Muscle of leg (tissue), 11 donors: ENCODE results near the gene LIN37. TPM values are rescaled to one million over a fixed set of nuclear protein-coding genes. Genes with fewer than 3 reads are reported as not detected.

Source experiments
- DNase-seq: peaks from one replicate; pipeline ENCODE4 v3.0.0; 2013
- H3K27ac ChIP-seq: one replicate; pipeline ENCODE4 v1.5.1; 2013; ENCODE audit warnings: mild to moderate bottlenecking, low read length, control low read depth
- H3K27me3 ChIP-seq: one replicate; pipeline ENCODE4 v1.6.1; 2013; ENCODE audit warnings: low read length; ENCODE audit not compliant: control insufficient read depth, insufficient read depth
- H3K36me3 ChIP-seq: one replicate; pipeline ENCODE4 v1.6.1; 2013; ENCODE audit warnings: low read length; ENCODE audit not compliant: control insufficient read depth, insufficient read depth
- H3K4me1 ChIP-seq: one replicate; pipeline ENCODE4 v1.6.1; 2013; ENCODE audit warnings: low read length; ENCODE audit not compliant: control insufficient read depth, insufficient read depth
- H3K4me3 ChIP-seq: one replicate; pipeline ENCODE4 v1.5.1; 2013; ENCODE audit warnings: low read length, control low read depth
- H3K9me3 ChIP-seq: replicated peaks from 2 replicates; pipeline ENCODE4 v1.6.1; 2013; ENCODE audit warnings: low read depth, low read length; ENCODE audit not compliant: control insufficient read depth
- WGBS: methylation state at CpG from one replicate; pipeline ENCODE4 v1.1.5; 2013; ENCODE audit warnings: missing lambda C conversion rate; ENCODE audit not compliant: insufficient coverage; 5-methylcytosine and 5-hydroxymethylcytosine counted together
- polyA plus RNA-seq, 8 donors: library from polyadenylated mRNA; unstranded; fragments of 120-200 nt; gene quantifications; one replicate each; pipeline versions ENCODE4 v1.2.1 to v1.2.3, GENCODE V29; 2013; ENCODE audit warnings: inconsistent platforms in 1 of 8, low replicate concordance in 1 of 8; ENCODE audit not compliant: insufficient read length in 8 of 8, insufficient read depth in 1 of 8
- total RNA-seq: library from RNA; stranded (reverse); fragments of 120-200 nt; gene quantifications from one replicate; pipeline ENCODE4 v1.2.4, GENCODE V29; 2013

LIN37 gene
- total and polyA plus RNA-seq, 9 donors: 9.2 to 12.8 (median 10.3) TPM

DNA sequence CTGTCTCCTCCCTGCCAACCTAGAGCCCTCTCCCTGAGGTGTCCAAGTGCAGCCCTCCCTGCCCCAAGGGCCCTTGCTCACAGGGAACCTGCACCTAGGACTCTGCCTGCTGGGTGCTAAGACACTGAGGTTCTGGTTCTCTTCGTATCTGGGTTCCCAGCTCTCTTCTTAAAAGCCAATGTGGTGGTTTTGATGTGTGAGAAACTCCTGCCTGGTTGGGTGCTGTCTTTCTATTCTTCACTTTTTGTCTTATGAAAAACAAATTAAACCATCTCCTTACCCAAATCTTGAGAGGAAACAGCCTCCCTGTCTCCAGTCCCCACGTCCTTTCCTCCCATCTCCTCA, 34.9 kb upstream of the LIN37 start:
- 25% methylated on average over 1 of the region's 2 CpGs for WGBS
- H3K9me3 ChIP-seq: no peaks in the 10 kb centered on the region
- no peak overlapping the region for H3K4me3 ChIP-seq
- no peaks in the 10 kb centered on the region for H3K36me3 ChIP-seq
- peaks cover 8% of the 10 kb centered on the region for H3K4me1 ChIP-seq
- no peaks in the 10 kb centered on the region for H3K27me3 ChIP-seq
- no peak for DNase-seq
- no peak overlapping the region for H3K27ac ChIP-seq

DNA sequence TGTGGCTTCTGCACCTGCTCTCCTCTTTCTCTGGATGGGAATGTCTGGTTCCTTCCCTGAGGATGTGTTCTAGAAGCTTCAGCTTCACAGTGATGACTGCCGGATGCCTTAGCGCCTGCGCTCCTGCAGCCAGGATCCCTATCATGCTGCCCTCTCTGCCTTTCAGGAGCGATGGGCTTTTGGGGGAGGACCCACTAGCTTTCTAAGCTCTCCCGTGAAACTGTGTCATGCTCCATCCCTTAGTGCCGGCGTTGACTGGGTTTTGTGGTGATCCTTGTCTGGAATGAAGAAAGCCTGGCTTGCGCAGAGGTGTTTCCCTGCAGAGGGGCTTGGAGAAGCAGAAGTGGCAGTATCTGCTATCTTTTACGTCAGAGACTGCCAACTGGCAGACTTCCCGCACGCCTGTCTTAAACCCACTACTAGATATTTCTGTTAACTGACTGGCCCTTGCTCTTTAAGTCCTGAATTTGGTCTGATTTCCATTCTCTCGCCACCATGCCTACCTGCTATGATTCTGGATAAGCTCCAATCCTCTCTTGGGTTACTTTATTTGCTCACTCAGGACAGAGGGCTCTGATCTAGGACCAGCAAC, 34.4 kb upstream of the LIN37 start:
- no peaks in the 10 kb centered on the region for H3K36me3 ChIP-seq
- H3K4me3 ChIP-seq: no peak overlapping the region
- H3K4me1 ChIP-seq: peaks cover 12% of the 10 kb centered on the region
- WGBS: 77% methylated on average over 11 of the region's 12 CpGs
- H3K9me3 ChIP-seq: no peaks in the 10 kb centered on the region
- no peak overlapping the region for H3K27ac ChIP-seq
- DNase-seq: no peak
- H3K27me3 ChIP-seq: no peaks in the 10 kb centered on the region

DNA sequence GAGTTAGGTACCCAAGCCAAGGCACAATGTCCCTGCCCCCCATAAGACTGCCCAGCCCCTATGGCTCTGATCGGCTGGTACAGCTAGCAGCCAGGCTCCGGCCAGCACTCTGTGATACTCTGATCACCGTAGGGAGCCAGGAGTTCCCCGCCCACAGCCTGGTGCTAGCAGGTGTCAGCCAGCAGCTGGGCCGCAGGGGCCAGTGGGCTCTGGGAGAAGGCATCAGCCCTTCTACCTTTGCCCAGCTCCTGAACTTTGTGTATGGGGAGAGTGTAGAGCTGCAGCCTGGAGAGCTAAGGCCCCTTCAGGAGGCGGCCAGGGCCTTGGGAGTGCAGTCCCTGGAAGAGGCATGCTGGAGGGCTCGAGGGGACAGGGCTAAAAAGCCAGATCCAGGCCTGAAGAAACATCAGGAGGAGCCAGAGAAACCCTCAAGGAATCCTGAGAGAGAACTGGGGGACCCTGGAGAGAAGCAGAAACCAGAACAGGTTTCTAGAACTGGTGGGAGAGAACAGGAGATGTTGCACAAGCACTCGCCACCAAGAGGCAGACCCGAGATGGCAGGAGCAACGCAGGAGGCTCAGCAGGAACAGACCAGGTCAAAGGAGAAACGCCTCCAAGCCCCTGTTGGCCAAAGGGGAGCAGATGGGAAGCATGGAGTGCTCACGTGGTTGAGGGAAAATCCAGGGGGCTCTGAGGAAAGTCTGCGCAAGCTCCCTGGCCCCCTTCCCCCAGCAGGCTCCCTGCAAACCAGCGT, 33.6 kb upstream of the LIN37 start:
- Histone ChIP-seq H3K4me1 (peaks cover 19% of the 10 kb centered on the region), H3K36me3 (peaks cover 5% of the 10 kb centered on the region), H3K27me3 (no peaks in the 10 kb centered on the region), H3K4me3 (no peak overlapping the region), H3K27ac (no peak overlapping the region), H3K9me3 (no peaks in the 10 kb centered on the region)
- 54% methylated on average over 10 of the region's 14 CpGs for WGBS
- DNase-seq: no peak

DNA sequence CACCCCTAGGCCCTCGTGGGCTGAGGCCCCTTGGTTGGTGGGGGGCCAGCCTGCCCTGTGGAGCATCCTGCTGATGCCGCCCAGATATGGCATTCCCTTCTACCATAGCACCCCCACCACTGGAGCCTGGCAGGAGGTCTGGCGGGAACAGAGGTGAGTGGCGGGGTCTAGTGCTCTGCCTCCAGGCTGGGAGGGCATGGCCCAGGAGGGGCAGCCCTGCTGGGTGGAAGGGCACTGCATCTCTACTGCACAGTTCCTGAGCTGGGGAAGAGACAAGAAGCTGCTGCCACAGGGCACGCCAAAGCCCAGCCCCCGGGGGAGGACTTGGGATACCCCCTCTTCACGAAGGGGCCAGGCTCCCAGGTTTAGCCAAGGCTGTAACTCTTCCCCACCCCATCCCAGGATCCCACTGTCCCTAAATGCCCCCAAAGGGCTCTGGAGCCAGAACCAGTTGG, 33.0 kb upstream of the LIN37 start:
- Histone ChIP-seq H3K4me3 (no peak overlapping the region), H3K4me1 (peaks cover 19% of the 10 kb centered on the region), H3K27me3 (no peaks in the 10 kb centered on the region), H3K9me3 (no peaks in the 10 kb centered on the region), H3K27ac (no peak overlapping the region), H3K36me3 (peaks cover 9% of the 10 kb centered on the region)
- no peak for DNase-seq
- 70% methylated on average over 5 of the region's 7 CpGs for WGBS

DNA sequence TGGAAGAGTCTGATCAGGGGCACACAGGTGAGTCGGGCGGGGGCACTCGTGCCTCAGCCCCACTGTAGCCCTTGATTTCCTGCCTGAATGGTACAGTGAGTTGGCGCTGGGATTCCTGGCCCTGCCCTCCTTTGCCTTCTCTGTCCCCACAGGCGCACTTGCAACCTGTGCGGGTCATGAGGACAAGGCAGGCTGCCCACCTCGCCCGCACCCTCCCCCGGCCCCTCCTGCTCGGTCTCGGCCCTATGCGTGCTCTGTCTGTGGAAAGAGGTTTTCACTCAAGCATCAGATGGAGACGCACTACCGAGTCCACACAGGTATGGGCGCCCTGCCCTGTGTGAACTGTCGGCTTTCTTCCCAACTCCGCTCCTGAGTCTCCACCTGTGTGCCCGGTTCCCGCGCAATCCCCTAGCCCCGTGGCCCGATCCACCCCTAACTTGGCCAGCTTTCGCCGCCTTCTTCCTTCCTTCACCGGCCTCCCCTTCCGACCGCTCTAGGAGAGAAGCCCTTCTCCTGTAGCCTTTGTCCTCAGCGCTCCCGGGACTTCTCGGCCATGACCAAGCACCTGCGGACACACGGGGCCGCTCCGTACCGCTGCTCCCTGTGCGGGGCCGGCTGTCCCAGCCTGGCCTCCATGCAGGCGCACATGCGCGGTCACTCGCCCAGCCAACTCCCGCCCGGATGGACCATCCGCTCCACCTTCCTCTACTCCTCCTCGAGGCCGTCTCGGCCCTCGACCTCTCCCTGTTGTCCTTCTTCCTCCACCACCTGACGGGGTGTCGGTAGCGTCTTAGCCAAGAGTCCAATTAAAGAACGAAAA, 32.2 kb upstream of the LIN37 start:
- Histone ChIP-seq H3K4me3 (peak overlapping the region; percentile 93), H3K27ac (peak overlapping the region; percentile 90), H3K9me3 (no peaks in the 10 kb centered on the region), H3K27me3 (no peaks in the 10 kb centered on the region), H3K36me3 (peaks cover 16% of the 10 kb centered on the region), H3K4me1 (peaks cover 19% of the 10 kb centered on the region)
- peak; percentile 76 for DNase-seq
- WGBS: under 1% methylated on average over 45 of the region's 52 CpGs

DNA sequence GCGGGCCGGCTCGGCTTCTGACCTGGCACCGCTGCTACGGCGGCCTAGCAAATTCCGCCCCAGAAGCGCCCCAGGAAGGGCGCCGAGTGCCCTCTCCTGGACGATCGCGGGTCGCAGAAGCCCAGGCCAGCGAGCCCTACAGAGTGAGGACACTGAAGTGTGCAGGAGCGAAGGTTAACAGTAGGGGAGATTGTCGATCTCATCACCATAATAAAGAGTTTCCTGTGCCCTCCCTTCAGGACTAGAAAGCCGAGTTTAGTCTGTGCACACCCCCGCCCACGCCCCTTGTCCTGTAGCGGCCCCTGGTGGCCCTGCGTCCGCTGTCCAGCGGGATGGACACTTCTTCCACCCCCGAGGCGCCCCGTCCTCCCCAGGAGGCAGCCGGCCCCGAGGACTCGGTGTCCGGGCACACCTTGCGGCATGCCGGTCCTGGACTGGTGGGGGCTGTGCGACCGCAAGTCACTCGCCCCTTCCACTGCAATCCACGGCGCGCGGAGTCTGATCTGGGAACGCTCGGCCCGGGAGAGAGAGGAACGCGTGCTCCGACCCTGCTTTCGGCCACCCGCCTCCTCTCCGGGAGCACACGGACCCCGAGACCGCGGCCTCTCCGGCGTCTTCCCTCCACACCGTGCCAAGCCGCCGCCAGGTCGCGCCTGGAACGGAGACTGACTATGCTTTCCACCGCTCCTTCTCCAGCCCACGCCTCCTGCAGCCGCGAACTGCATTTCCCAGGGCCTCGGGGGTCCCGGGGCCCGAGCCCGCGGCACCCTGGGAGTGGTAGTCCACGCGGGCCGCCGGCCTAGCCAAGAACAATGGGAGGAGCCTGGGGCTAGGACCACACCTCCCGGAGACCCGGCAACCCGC, 31.3 kb upstream of the LIN37 start:
- Histone ChIP-seq H3K4me1 (peaks cover 19% of the 10 kb centered on the region), H3K4me3 (peak overlapping the region; percentile 93), H3K36me3 (peaks cover 24% of the 10 kb centered on the region), H3K27me3 (no peaks in the 10 kb centered on the region), H3K9me3 (no peaks in the 10 kb centered on the region), H3K27ac (peak overlapping the region; percentile 90)
- WGBS: under 1% methylated on average over 70 of the region's 77 CpGs
- peak; percentile 99 for DNase-seq

DNA sequence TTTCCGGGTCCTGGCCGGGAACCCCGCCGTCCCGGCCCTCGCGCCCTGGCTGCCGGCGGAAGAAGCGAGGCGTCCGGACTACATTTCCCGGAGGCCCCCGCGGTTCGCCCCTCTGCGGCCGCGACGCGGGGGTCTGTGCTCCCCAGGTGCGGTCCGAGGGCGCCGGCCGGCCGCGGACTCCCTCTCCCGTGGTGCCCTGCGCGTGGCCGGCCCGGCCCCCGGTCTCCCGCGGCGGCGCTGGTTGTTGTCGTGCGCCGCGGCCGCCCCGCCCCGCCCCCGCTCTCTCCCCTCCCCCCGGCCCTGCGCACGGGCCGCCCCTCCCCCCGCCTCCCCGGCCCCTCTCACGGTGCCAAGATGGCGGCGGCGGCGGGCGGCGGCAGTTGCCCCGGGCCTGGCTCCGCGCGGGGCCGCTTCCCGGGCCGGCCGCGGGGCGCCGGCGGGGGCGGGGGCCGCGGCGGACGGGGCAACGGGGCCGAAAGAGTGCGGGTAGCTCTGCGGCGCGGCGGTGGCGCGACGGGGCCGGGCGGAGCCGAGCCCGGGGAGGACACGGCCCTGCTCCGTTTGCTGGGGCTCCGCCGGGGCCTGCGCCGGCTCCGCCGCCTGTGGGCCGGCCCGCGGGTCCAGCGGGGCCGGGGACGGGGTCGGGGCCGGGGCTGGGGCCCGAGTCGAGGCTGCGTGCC, 30.6 kb upstream of the LIN37 start, which contains the start of gene KMT2B:
TSS of gene KMT2B (plus strand) at position 339 of the 680 bp plus-strand sequence. CDS start at position 355, 16 bp downstream.
- Histone ChIP-seq H3K36me3 (peaks cover 32% of the 10 kb centered on the region), H3K27me3 (no peaks in the 10 kb centered on the region), H3K9me3 (no peaks in the 10 kb centered on the region), H3K4me3 (peak within 1 kb of the TSS; percentile 93), H3K27ac (peak within 1 kb of the TSS; percentile 90), H3K4me1 (peaks cover 19% of the 10 kb centered on the region)
- WGBS: under 1% methylated on average over 84 of the region's 109 CpGs
- no peak for DNase-seq

DNA sequence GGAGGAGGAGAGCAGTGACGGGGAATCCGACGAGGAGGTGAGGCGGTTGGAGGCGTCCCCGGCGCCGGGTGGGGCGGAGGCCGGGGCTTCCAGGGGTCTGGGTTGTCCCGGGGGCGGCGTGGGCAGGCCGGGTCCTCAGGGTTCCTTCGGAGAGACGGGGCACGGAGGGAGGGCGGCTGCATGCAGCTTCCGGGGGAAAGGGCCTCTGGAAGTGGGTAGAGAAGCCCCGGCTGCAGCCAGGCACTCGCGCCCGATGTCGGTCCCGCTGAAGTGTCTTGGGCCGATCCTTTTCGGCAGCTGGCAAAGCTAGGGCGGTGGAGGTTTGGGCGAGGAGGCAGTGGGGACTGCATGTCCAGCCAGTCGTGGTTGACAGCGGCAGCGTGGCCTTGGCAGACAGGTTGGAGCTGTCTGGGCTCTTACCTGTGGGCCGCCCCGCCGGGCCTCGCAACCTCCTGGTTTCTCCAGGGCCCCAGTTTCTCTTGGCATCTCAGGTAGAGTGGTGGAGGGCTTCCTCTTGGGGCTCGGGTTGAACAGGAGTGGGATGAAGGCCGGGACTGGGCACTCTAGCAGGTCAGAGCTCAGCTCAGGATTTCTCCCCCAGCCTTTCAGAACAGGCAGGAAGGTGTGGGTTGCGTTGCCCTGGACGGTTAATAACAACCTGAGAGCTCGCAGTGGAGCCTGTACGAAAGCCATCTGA, 29.9 kb upstream of the LIN37 start:
- peaks cover 39% of the 10 kb centered on the region for H3K36me3 ChIP-seq
- H3K4me1 ChIP-seq: peaks cover 19% of the 10 kb centered on the region
- H3K27me3 ChIP-seq: no peaks in the 10 kb centered on the region
- WGBS: under 1% methylated on average over 36 of the region's 42 CpGs
- H3K27ac ChIP-seq: peak overlapping the region; percentile 62
- H3K9me3 ChIP-seq: no peaks in the 10 kb centered on the region
- DNase-seq: no peak
- peak overlapping the region; percentile 86 for H3K4me3 ChIP-seq
